MM.1S (cell line): ENCODE data around the gene AAK1.
"Not testable (repeated sequence)": the region's sequence is repeated elsewhere in the genome, so short reads cannot be mapped to it uniquely, and the experiment has no call there.

Experiments
- DNase-seq: peaks from one replicate; pipeline ENCODE4 v3.0.0-alpha.2; 2015
- H2AFZ ChIP-seq: fragments of 300-600 bp; sonication (generic); 2 replicates; pipeline ENCODE4 v1.6.0; 2016; ENCODE audit warnings: antibody characterized with exemption, low read length
- H3F3A ChIP-seq: fragments of 300-600 bp; sonication (generic); 2 replicates; pipeline ENCODE4 v1.6.1; 2016; ENCODE audit warnings: mild to moderate bottlenecking, antibody characterized with exemption, low read length, moderate library complexity, mixed read lengths; ENCODE audit not compliant: insufficient read depth
- H3K27ac ChIP-seq: fragments of 300-600 bp; sonication (generic); 2 replicates; pipeline ENCODE4 v1.5.1; 2016; ENCODE audit warnings: mild to moderate bottlenecking, low read length
- H3K27me3 ChIP-seq: fragments of 300-600 bp; sonication (generic); replicated peaks from 2 replicates; pipeline ENCODE4 v1.6.0; 2016; ENCODE audit warnings: low read length; ENCODE audit not compliant: insufficient read depth
- H3K36me3 ChIP-seq: fragments of 300-600 bp; sonication (generic); replicated peaks from 2 replicates; pipeline ENCODE4 v1.6.1; 2016; ENCODE audit warnings: mild to moderate bottlenecking, low read length, mixed read lengths; ENCODE audit not compliant: insufficient read depth
- H3K4me1 ChIP-seq: fragments of 300-600 bp; sonication (generic); 2 replicates; pipeline ENCODE4 v1.6.1; 2016; ENCODE audit warnings: low read length, mixed read lengths
- H3K4me2 ChIP-seq: fragments of 300-600 bp; sonication (generic); 2 replicates; pipeline ENCODE4 v1.6.0; 2016; ENCODE audit warnings: low read depth, low read length
- H3K4me3 ChIP-seq: fragments of 300-600 bp; sonication (generic); 2 replicates; pipeline ENCODE4 v1.5.1; 2016; ENCODE audit warnings: low read length, mixed read lengths
- H3K79me2 ChIP-seq: fragments of 300-600 bp; sonication (generic); 2 replicates; pipeline ENCODE4 v1.6.1; 2016; ENCODE audit warnings: mixed run types, low read length, mixed read lengths
- H3K9ac ChIP-seq: fragments of 300-600 bp; sonication (generic); 2 replicates; pipeline ENCODE4 v1.6.1; 2016; ENCODE audit warnings: low read length, mixed read lengths
- H3K9me2 ChIP-seq: fragments of 300-600 bp; sonication (generic); replicated peaks from 2 replicates; pipeline ENCODE4 v1.6.1; 2016; ENCODE audit warnings: mild to moderate bottlenecking, low read length, mixed read lengths; ENCODE audit not compliant: insufficient read depth
- H3K9me3 ChIP-seq: fragments of 300-600 bp; sonication (generic); replicated peaks from 2 replicates; pipeline ENCODE4 v1.6.1; 2016; ENCODE audit warnings: mild to moderate bottlenecking, low read length, mixed read lengths; ENCODE audit not compliant: insufficient read depth
- H4K20me1 ChIP-seq: fragments of 300-600 bp; sonication (generic); 2 replicates; pipeline ENCODE4 v1.6.1; 2016; ENCODE audit warnings: mild to moderate bottlenecking, low read length, moderate library complexity, mixed read lengths; ENCODE audit not compliant: insufficient read depth
- EZH2 ChIP-seq: fragments of 300-600 bp; sonication (generic); optimal IDR thresholded peaks from 2 replicates; pipeline ENCODE3; 2017; ENCODE audit warnings: low read depth, mild to moderate bottlenecking, antibody characterized with exemption, low read length, mixed read lengths
- EZH2phosphoT487 ChIP-seq: fragments of 300-600 bp; sonication (generic); IDR thresholded peaks from 2 replicates; pipeline ENCODE4 v1.6.1; 2018; ENCODE audit warnings: antibody characterized with exemption, low read length
- TF ChIP-seq, protein P1 (sequence below): fragments of 300-600 bp; sonication (generic); IDR thresholded peaks from 2 replicates; pipeline ENCODE4 v1.5.1; 2016; ENCODE audit warnings: antibody characterized with exemption, low read length, mixed read lengths

AAK1 gene

GRCh38 chr2:69677914-69678313, 34.4 kb upstream of the AAK1 start:
- H3K9me2 ChIP-seq: no peaks in the 10 kb centered on the region
- H3K4me1 ChIP-seq: no peaks in the 10 kb centered on the region
- DNase-seq: no peak
- H3K4me2 ChIP-seq: no peak overlapping the region
- no peaks in the 10 kb centered on the region for H3K9me3 ChIP-seq
- H3K4me3 ChIP-seq: no peak overlapping the region
- H3K9ac ChIP-seq: no peak overlapping the region
- no peaks in the 10 kb centered on the region for H3K36me3 ChIP-seq
- H3F3A ChIP-seq: no peaks in the 10 kb centered on the region
- H4K20me1 ChIP-seq: no peaks in the 10 kb centered on the region
- H2AFZ ChIP-seq: no peak overlapping the region
- TF ChIP-seq, protein P1, sequence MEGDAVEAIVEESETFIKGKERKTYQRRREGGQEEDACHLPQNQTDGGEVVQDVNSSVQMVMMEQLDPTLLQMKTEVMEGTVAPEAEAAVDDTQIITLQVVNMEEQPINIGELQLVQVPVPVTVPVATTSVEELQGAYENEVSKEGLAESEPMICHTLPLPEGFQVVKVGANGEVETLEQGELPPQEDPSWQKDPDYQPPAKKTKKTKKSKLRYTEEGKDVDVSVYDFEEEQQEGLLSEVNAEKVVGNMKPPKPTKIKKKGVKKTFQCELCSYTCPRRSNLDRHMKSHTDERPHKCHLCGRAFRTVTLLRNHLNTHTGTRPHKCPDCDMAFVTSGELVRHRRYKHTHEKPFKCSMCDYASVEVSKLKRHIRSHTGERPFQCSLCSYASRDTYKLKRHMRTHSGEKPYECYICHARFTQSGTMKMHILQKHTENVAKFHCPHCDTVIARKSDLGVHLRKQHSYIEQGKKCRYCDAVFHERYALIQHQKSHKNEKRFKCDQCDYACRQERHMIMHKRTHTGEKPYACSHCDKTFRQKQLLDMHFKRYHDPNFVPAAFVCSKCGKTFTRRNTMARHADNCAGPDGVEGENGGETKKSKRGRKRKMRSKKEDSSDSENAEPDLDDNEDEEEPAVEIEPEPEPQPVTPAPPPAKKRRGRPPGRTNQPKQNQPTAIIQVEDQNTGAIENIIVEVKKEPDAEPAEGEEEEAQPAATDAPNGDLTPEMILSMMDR: no peak
- no peak for TF ChIP-seq EZH2phosphoT487
- no peak for TF ChIP-seq EZH2
- no peaks in the 10 kb centered on the region for H3K79me2 ChIP-seq
- no peak overlapping the region for H3K27ac ChIP-seq
- H3K27me3 ChIP-seq: no peaks in the 10 kb centered on the region

DNA sequence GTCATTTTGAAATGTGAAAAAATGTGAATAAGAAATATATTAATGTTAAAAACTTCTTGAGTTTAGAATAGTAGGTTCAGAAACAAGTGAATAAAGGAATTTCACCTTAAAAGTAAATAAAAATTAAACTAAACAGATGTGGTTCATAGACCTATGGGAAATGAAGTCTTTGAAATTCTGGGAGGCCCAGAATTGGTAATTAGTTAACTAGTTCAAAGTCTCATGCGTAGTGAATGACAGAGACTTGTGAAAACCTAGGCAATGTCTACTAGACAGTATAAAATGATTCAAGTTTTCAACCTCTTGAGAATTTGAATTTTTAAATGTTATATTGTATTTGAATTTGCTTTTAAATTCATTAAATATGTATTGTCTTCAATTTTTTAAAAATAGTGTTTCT, 32.6 kb upstream of the AAK1 start:
- no peaks in the 10 kb centered on the region for H3K79me2 ChIP-seq
- TF ChIP-seq, protein P1: no peak
- TF ChIP-seq EZH2phosphoT487: no peak
- TF ChIP-seq EZH2: no peak
- no peaks in the 10 kb centered on the region for H3K4me1 ChIP-seq
- no peaks in the 10 kb centered on the region for H3K9me3 ChIP-seq
- no peak overlapping the region for H2AFZ ChIP-seq
- no peaks in the 10 kb centered on the region for H3K36me3 ChIP-seq
- no peak overlapping the region for H3K4me3 ChIP-seq
- H3K27me3 ChIP-seq: no peaks in the 10 kb centered on the region
- no peak for DNase-seq
- no peak overlapping the region for H3K4me2 ChIP-seq
- no peaks in the 10 kb centered on the region for H3K9me2 ChIP-seq
- H4K20me1 ChIP-seq: no peaks in the 10 kb centered on the region
- no peaks in the 10 kb centered on the region for H3F3A ChIP-seq
- no peak overlapping the region for H3K9ac ChIP-seq
- H3K27ac ChIP-seq: no peak overlapping the region

- H3K9me3 ChIP-seq: no peaks in the 10 kb centered on the region
- H3F3A ChIP-seq: no peaks in the 10 kb centered on the region
- H3K27ac ChIP-seq: no peak overlapping the region
- no peaks in the 10 kb centered on the region for H3K27me3 ChIP-seq
- H3K4me1 ChIP-seq: no peaks in the 10 kb centered on the region
- no peak overlapping the region for H3K9ac ChIP-seq
- no peak overlapping the region for H3K4me3 ChIP-seq
- H3K36me3 ChIP-seq: no peaks in the 10 kb centered on the region
- H2AFZ ChIP-seq: no peak overlapping the region
- H3K4me2 ChIP-seq: no peak overlapping the region
- DNase-seq: no peak
- H3K9me2 ChIP-seq: no peaks in the 10 kb centered on the region
- H4K20me1 ChIP-seq: no peaks in the 10 kb centered on the region
- TF ChIP-seq, protein P1: no peak
- TF ChIP-seq EZH2phosphoT487: no peak
- no peak for TF ChIP-seq EZH2
- no peaks in the 10 kb centered on the region for H3K79me2 ChIP-seq
These were observed 30.8 kb upstream of the AAK1 start for GRCh38 chr2:69674316-69674670.

- H3K9me3 ChIP-seq, H3K4me1 ChIP-seq, H3K9me2 ChIP-seq, H3K79me2 ChIP-seq, H3K27ac ChIP-seq, H3K9ac ChIP-seq, H3F3A ChIP-seq, H3K4me2 ChIP-seq, DNase-seq, H3K36me3 ChIP-seq, H3K27me3 ChIP-seq, H2AFZ ChIP-seq, H3K4me3 ChIP-seq, H4K20me1 ChIP-seq: not testable (repeated sequence)
These were observed 29.6 kb upstream of the AAK1 start for GRCh38 chr2:69673098-69673497.
